ENCODE results near the gene ZNF32. TPM values are rescaled to one million over a fixed set of nuclear protein-coding genes. Genes with fewer than 3 reads are reported as not detected.

ZNF32 gene
- total RNA-seq: 35.8 and 37.7 TPM in 2 replicates

GRCh38 chr10:43648398-43649184 is at the start of gene ZNF32:
Gene ZNF32 (minus strand): TSS chr10:43648881. CDS start chr10:43646133, 2,748 bp downstream.

GRCh38 chr10:43606323-43607198 is 42.1 kb downstream of the ZNF32 start, which contains the start of gene ZNF485:
Gene ZNF485 (plus strand): TSS chr10:43606438. CDS start chr10:43607051, 613 bp downstream.

Other genes starting within 250 kb of the ZNF32 start
- 188 and 252 TPM in 2 replicates for gene HNRNPF, start 239.7 kb downstream of the ZNF32 start, total RNA-seq
- gene ZNF487, start 211.8 kb downstream of the ZNF32 start, total RNA-seq: 3.7 and 4.3 TPM in 2 replicates
- 5.3 and 6.8 TPM in 2 replicates for gene ZNF239, start 74.3 kb downstream of the ZNF32 start, total RNA-seq
- gene ZNF485, start 42.4 kb downstream of the ZNF32 start, total RNA-seq: 1.7 and 1.9 TPM in 2 replicates

Data from smooth muscle cell of bladder (primary cell).